SW 1271 (cell line): ENCODE measurements around the gene TSEN34.
"Not testable (repeated sequence)": the region's sequence is repeated elsewhere in the genome, so short reads cannot be mapped to it uniquely, and the experiment has no call there.

Experiments
- DNase-seq, 2 experiments: peaks; one replicate each; lab custom pipeline; 2025; lab: John Stamatoyannopoulos, UW

The TSEN34 gene

DNA sequence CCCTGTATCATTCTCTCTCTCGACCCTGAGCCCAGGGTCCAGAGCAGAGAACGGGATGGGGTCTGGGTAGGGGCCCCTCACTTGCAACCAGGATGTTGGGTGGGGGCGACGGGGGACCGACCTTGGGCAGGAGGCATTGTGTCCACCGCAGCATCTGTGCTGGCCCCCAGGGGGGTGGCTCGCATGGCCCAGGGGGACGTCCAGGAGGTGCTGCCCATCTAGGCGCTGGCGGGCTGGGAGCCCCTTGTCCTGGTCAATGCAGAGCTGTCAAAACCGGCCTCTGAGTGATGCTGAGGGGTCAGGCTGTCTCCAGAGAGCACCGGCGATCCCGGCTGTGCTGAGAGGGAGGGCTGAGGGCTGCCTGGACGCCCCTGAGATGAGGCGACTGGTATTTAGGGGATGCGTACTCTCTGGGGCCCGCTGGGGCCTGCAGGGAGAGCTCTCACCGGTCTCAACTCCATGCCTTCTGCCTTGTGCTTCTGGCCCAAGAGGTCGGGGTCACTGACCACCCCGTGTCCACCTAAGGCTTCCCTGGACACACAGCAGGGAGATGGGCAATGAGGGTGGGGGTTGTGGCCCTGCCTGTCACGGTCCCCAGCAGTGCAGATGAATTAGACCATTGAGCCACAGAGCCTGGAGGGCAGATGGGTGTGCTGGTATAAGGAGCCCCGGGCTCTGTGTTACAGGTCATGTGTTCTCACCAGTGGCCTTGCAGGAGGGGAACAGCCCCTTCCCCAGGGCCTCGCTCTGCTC lies 18.1 kb downstream of the TSEN34 start:
- DNase-seq = no peak

DNA sequence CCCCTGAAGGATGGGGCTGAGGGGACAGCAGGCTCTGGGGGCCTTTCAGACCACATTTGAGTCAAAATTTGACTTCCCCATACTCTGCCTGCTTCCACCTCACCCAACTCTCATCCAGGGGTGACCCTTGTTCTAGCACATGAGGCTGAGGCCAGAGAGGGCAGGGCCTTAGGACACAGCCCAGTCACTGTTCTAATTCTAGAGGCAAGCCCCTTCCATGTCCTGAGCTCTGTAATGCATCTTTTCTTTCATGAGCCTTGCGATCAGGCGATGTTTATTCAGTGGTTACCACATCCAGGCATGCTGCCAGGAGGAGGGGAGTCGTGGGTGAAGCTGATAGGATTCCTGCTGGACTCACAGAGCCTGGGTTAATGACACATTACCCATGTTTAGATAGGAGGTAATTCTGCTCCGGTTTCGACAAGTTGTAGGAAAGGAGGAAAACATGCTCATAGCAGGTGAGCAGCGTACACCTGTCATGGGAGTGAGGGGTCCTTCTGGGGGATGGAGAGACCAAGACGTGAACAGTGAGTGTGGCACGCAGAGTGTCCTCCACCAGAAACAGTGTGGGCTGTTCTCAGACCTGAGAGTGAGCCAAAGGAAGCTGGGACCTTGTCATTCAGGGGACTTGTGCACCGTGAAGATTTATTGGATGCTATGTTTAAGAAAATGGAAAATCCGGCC lies 18.8 kb downstream of the TSEN34 start:
- peak; percentile 47 to 65 for DNase-seq

DNA sequence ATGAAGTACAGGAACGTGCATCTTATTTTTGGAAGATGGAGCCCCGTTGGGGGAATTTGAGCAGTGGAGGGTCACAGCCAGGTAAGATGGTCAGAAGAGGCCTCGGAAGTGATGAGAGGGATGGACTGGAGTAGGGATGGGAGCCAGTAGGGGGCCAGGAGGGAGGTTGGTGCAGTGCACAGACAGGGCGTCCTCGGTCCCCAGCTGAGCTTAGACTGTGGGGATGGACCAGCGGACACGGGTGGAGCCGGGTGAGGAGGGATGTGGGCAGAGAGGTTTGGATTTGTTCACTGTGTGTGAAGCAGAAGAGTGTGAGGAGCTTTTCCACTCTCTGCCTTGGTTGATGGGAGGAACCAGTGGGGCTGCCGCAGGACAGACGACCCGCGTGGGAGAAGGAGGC lies 20.1 kb downstream of the TSEN34 start:
- no peak for DNase-seq

DNA sequence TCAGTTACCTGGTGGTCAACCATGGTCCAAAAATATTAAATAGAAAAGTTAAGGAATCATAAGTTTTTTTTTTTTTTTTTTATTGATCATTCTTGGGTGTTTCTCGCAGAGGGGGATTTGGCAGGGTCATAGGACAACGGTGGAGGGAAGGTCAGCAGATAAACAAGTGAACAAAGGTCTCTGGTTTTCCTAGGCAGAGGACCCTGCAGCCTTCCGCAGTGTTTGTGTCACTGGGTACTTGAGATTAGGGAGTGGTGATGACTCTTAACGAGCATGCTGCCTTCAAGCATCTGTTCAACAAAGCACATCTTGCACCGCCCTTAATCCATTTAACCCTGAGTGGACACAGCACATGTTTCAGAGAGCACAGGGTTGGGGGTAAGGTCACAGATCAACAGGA lies 23.1 kb downstream of the TSEN34 start:
- DNase-seq = not testable (repeated sequence)

DNA sequence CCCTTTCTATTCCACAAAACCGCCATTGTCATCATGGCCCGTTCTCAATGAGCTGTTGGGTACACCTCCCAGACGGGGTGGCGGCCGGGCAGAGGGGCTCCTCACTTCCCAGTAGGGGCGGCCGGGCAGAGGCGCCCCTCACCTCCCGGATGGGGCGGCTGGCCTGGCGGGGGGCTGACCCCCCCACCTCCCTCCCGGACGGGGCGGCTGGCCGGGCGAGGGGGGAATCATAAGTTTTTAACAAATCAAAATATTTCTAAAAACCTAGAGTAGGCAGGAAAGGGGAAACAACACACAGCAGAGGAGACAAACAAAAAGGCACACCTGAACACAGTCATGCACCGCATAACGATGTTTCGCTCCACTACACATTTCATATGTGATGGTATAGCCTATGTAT lies 23.6 kb downstream of the TSEN34 start:
- not testable (repeated sequence) for DNase-seq

- no peak for DNase-seq
Observed at GRCh38 chr19:54216869-54217268, 25.8 kb downstream of the TSEN34 start.

DNA sequence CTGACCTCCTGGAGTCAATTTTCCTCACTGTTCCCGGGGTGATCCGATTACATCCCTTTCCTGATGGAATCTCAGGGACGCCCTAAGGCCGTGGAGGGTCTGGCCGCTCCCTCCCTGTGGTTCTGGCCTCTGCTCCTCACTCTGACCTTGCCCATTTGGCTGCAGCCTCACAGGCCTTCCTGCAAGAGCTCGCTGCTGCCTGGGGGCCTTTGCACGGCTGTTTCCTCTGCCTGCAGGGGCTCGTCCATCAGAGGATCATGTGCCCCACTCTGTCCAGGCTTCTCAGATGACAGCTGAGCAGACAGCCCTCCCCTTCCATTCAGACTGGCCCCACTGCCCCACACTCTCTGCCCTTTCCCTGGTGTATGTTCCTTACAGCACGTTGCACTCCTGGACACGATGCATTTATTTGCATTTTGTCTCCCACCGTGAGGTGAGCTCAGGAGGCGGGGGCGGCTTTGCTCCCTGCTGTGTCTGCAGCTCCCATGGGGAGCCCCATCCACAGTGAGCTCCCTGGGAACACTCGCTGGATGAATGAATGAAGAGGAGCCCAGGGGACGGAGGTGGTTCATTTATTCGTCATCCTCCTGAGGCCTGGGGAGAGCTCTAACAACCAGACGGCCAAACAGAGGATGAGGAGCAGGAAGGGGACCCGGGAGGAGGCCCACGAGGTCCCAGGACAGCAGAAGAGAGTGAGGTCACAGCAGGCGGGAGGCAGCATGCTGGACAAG lies 26.6 kb downstream of the TSEN34 start:
- not testable (repeated sequence) for DNase-seq

- DNase-seq = no peak
Observed at GRCh38 chr19:54218259-54218658, 27.2 kb downstream of the TSEN34 start.

DNA sequence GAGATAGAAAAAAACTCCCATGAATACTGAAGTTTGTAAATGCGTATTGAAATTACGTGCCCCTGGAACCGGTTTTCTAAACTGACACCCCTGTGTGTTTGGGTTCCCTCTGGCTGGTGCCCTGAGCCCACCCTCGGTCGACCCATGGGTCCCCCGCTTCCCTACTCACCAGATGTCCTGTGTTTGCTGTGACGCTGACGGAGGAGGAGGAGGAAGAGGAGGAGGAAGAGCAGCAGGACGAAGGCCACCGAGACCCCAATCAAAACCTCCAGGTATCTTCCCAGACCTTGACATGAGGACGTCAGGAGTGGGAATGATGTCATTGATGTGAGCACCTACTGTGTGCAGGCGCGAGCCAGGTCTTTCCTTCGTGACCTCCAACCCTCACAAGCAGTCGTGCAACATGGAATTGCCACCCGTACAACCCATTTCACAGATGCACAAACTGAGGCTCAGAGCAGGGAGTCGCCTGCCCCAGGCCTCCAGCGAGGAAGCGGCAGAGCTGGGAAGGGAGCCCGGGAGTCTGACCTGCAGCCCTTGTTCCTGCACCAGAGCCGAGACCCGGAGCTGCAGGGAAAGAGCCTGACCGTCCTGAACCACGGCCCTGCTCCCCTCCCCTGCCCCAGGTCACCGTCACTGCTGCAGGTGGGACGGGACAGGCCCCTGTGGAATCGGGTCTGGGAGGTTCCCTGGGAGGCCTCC lies 28.0 kb downstream of the TSEN34 start:
- DNase-seq = no peak

DNA sequence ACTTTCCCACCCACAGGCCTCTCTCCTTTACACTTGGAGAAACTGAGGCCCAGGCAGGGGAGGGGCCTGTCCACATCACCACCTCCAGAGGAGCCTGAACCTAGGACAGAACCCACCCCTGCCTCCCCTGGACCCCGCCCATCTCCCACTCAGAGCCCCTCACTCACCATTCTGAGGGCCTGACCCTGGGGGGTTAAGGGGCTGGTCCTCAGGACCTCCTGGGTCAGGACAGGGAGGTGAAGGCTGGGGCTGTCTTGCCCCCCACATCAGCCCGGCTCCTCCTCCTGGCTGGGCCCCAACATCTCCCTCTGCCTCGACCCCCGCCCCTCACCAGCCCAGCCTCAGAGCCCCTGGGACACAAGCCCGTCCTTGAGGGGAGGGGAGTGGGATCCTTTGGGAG lies 28.6 kb downstream of the TSEN34 start:
- not testable (repeated sequence) for DNase-seq

GRCh38 chr19:54221947-54222346 lies 30.8 kb downstream of the TSEN34 start:
- not testable (repeated sequence) for DNase-seq

GRCh38 chr19:54222474-54223276 lies 31.6 kb downstream of the TSEN34 start, which contains the start of gene LILRB3:
LILRB3 (minus strand) TSS chr19:54223007; CDS start chr19:54222976, 31 bp downstream.
- DNase-seq = not testable (repeated sequence)

DNA sequence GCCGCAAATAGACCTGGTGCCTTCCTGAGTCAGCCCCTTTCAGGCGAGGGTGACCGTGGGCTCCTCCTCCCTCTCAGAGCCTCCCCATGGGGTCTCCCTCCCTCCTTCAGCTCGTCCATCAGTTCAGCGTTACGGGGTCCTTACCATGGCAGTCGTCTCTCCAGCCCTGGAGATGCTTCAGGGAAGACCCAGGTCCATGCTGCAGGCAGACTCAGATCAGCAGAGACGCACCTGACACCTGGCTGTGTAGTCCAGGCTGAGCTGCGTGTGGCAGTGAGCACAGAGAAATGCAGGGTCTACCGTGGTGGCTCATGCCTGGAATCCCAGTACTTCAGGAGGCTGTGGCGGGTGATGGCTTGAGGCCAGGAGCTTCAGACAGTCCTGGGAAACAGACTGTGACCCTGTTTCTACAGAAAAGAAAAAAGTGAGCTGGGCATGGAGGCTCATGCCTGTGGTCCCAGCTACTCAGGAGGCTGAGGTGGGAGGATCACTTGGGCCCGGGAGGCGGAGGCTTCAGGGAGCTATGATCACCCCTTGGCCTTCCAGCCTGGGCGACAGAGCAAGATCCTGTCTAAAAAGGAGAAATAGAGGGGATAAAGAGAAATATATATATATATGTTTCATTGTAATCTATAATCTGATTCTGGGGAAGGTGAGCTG lies 32.3 kb downstream of the TSEN34 start:
- not testable (repeated sequence) for DNase-seq

GRCh38 chr19:54223937-54224281 lies 32.8 kb downstream of the TSEN34 start:
- DNase-seq = not testable (repeated sequence)

DNA sequence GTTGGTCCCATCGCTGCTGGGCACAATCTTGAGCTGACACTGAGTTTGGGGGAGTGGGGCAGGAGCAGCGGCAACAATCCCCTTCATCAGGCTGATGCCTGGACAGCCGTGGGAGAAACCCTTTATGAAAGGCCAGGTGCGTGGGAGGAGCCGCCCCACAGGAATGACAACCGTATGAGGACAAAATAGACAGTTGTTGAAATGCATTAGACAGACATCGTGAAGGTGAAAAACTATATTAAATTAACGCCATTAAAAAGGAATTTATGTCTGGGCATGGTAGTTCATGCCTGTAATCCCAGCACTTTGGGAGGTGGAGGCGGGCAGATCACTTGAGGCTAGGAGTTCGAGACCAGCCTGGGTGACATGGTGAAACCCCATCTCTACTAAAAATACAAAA lies 33.5 kb downstream of the TSEN34 start:
- not testable (repeated sequence) for DNase-seq

GRCh38 chr19:54229146-54229545 lies 38.0 kb downstream of the TSEN34 start:
- DNase-seq = no peak

GRCh38 chr19:54230031-54230430 lies 38.9 kb downstream of the TSEN34 start:
- DNase-seq = no peak

DNA sequence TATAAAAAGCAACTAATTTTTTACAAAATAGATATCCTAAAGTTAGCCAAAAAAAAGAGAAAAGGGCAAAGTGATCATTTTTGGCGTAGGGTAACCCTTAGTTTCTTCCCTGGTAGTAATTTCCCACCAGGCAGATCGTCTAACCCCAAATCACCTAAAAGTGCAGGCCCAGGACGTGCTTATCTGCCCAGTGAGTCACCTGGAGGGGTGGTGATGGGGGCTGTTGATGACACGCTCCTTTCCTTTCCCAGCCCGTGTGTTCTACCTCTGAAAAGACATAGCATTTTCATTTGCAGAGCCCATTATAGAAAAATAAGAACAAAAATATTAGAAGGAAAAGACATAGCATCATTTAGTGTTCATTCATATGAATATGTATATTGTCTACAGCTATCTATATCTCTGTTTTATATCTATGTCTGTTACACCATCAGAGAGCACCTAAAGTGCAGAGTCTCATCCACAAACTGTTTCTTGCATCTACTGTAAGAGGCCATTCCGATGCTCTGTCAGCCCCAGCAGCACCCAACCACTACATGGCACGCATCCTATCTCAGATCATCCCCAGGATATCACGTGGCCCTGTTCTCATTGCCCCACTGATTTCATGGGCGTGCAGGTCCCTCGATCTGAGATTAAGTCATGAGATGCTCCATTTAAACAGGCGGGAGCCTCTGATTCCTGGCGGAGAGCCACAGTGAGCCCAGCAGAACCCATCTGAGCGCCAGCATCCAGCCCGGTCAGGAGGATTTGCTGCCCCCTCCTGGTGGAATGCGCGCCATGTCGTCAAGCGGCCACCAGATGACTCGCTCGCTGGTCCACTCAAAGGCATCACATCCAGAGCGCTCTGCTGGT lies 40.2 kb downstream of the TSEN34 start:
- DNase-seq = peak; percentile 29 to 31

DNA sequence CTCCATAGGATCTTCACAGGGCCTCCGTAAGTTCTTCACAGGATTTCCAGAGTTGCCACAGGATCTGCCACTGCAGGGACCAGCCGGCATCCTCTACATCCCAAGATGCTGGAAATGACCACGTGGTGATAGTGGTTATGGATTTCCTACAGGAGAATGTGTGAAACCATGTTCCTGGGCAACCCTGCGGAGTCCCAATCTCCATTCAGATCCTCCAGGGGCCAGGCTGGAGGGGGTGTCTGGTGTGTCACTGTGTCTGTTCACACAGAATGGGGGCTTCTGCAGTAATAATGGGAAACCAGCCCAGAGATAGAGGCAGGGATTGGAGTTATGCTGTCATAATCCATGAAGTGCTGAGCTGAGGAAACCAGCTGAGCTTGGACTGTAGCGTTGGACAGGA lies 42.8 kb downstream of the TSEN34 start:
- no peak for DNase-seq
